Forelimb muscle (tissue), 1 donor: ENCODE measurements around the gene CHAF1B. TPM values are rescaled to one million over a fixed set of nuclear protein-coding genes. Genes with fewer than 3 reads are reported as not detected.

Experiments used
- DNase-seq: peaks from one replicate; pipeline ENCODE4 v3.0.0-alpha.2; 2013; ENCODE audit warnings: low read depth
- polyA plus RNA-seq: library from polyadenylated mRNA; unstranded; fragments of 120-200 nt; gene quantifications from one replicate; pipeline ENCODE4 v1.2.1, GENCODE V29; 2013; ENCODE audit not compliant: insufficient read length

The CHAF1B gene
- polyA plus RNA-seq, 1 donor: 3.5 TPM

- no peak for DNase-seq
Observed at GRCh38 chr21:36428761-36429432, 43.7 kb downstream of the CHAF1B start.

GRCh38 chr21:36429947-36430546 lies 44.9 kb downstream of the CHAF1B start:
- no peak for DNase-seq

- DNase-seq: no peak
Observed at GRCh38 chr21:36430841-36431240, 45.6 kb downstream of the CHAF1B start.

GRCh38 chr21:36431252-36431651 lies 46.1 kb downstream of the CHAF1B start:
- no peak for DNase-seq

GRCh38 chr21:36433059-36433709 lies 48.0 kb downstream of the CHAF1B start:
- no peak for DNase-seq

GRCh38 chr21:36434144-36434543 lies 49.0 kb downstream of the CHAF1B start:
- no peak for DNase-seq

- no peak for DNase-seq
Observed at GRCh38 chr21:36436829-36437744, 51.9 kb downstream of the CHAF1B start.

GRCh38 chr21:36437745-36438128 lies 52.5 kb downstream of the CHAF1B start:
- DNase-seq: no peak

GRCh38 chr21:36441715-36442114 lies 56.5 kb downstream of the CHAF1B start:
- no peak for DNase-seq

GRCh38 chr21:36446301-36446700 lies 61.1 kb downstream of the CHAF1B start:
- no peak for DNase-seq

GRCh38 chr21:36450511-36450910 lies 65.3 kb downstream of the CHAF1B start:
- no peak for DNase-seq

GRCh38 chr21:36451506-36451905 lies 66.3 kb downstream of the CHAF1B start:
- DNase-seq: no peak

GRCh38 chr21:36452281-36452825 lies 67.2 kb downstream of the CHAF1B start:
- DNase-seq: no peak

- no peak for DNase-seq
Observed at GRCh38 chr21:36454093-36454531, 68.9 kb downstream of the CHAF1B start.

- DNase-seq: no peak
Observed at GRCh38 chr21:36454706-36455105, 69.5 kb downstream of the CHAF1B start.

GRCh38 chr21:36456729-36457414 lies 71.7 kb downstream of the CHAF1B start:
- DNase-seq: no peak

GRCh38 chr21:36459098-36459497 lies 73.9 kb downstream of the CHAF1B start:
- no peak for DNase-seq

- no peak for DNase-seq
Observed at GRCh38 chr21:36460866-36461265, 75.7 kb downstream of the CHAF1B start.

GRCh38 chr21:36461277-36461917 lies 76.2 kb downstream of the CHAF1B start:
- DNase-seq: no peak

- DNase-seq: no peak
Observed at GRCh38 chr21:36461918-36462486, 76.8 kb downstream of the CHAF1B start.
